Right forelimb (tissue), 1 donor: ENCODE results near the gene PIK3R2.

Source experiments
- DNase-seq: peaks from one replicate; pipeline ENCODE4 v3.0.0-alpha.2; 2018

PIK3R2 gene

GRCh38 chr19:18174983-18175382 lies 22.0 kb downstream of the PIK3R2 start:
- no peak for DNase-seq

- DNase-seq, result no peak
These were observed 23.7 kb downstream of the PIK3R2 start for GRCh38 chr19:18176367-18177310.

GRCh38 chr19:18179957-18180356 lies 27.0 kb downstream of the PIK3R2 start:
- DNase-seq, result no peak

GRCh38 chr19:18183529-18183928 lies 30.6 kb downstream of the PIK3R2 start:
- DNase-seq, result no peak

GRCh38 chr19:18185538-18185937 lies 32.6 kb downstream of the PIK3R2 start:
- no peak for DNase-seq

- DNase-seq, result no peak
These were observed 37.3 kb downstream of the PIK3R2 start for GRCh38 chr19:18190278-18190677.

- no peak for DNase-seq
These were observed 38.7 kb downstream of the PIK3R2 start for GRCh38 chr19:18191640-18192062.

GRCh38 chr19:18192673-18193387 lies 39.9 kb downstream of the PIK3R2 start, which contains the start of gene MPV17L2:
TSS of gene MPV17L2 (plus strand) at chr19:18193218. CDS start at chr19:18193282, 64 bp downstream.
- DNase-seq, result peak; percentile 99

- no peak for DNase-seq
These were observed 40.6 kb downstream of the PIK3R2 start for GRCh38 chr19:18193388-18194180.

- DNase-seq, result no peak
These were observed 41.2 kb downstream of the PIK3R2 start for GRCh38 chr19:18194181-18194530.

- DNase-seq, result no peak
These were observed 41.7 kb downstream of the PIK3R2 start for GRCh38 chr19:18194554-18195238.

GRCh38 chr19:18196511-18196845 lies 43.5 kb downstream of the PIK3R2 start:
- no peak for DNase-seq

- DNase-seq, result no peak
These were observed 44.3 kb downstream of the PIK3R2 start for GRCh38 chr19:18197306-18197705.

- DNase-seq, result no peak
These were observed 45.0 kb downstream of the PIK3R2 start for GRCh38 chr19:18197941-18198340.

GRCh38 chr19:18198374-18198773 lies 45.4 kb downstream of the PIK3R2 start:
- no peak for DNase-seq

GRCh38 chr19:18202397-18202777 lies 49.4 kb downstream of the PIK3R2 start:
- no peak for DNase-seq

GRCh38 chr19:18202778-18203407 lies 49.9 kb downstream of the PIK3R2 start:
- no peak for DNase-seq

- no peak for DNase-seq
These were observed 50.5 kb downstream of the PIK3R2 start for GRCh38 chr19:18203408-18203862.

GRCh38 chr19:18203863-18204393 lies 51.0 kb downstream of the PIK3R2 start, which contains the start of gene RAB3A:
TSS of gene RAB3A (minus strand) at chr19:18204042. CDS start at chr19:18202740, 1,302 bp downstream.
- DNase-seq, result peak; percentile 99

GRCh38 chr19:18204394-18205199 lies 51.6 kb downstream of the PIK3R2 start:
- peak; percentile 84 for DNase-seq
